ENCODE measurements around the gene PINK1.

Gene PINK1

GRCh38 chr1:20682571-20683236 is 49.4 kb downstream of the PINK1 start:
- no peak for DNase-seq

GRCh38 chr1:20683614-20684013 is 50.4 kb downstream of the PINK1 start:
- DNase-seq = no peak

GRCh38 chr1:20684050-20684620 is 50.9 kb downstream of the PINK1 start:
- DNase-seq = no peak

- no peak for DNase-seq
Observed at GRCh38 chr1:20684651-20685050, 51.4 kb downstream of the PINK1 start.

GRCh38 chr1:20685099-20685662 is 51.9 kb downstream of the PINK1 start:
- no peak for DNase-seq

GRCh38 chr1:20685741-20686140 is 52.5 kb downstream of the PINK1 start:
- no peak for DNase-seq

- no peak for DNase-seq
Observed at GRCh38 chr1:20686883-20687725, 53.8 kb downstream of the PINK1 start.

- DNase-seq = no peak
Observed at GRCh38 chr1:20689645-20690056, 56.4 kb downstream of the PINK1 start.

GRCh38 chr1:20691872-20692271 is 58.6 kb downstream of the PINK1 start:
- no peak for DNase-seq

- no peak for DNase-seq
Observed at GRCh38 chr1:20693623-20694022, 60.4 kb downstream of the PINK1 start.

GRCh38 chr1:20695515-20695914 is 62.3 kb downstream of the PINK1 start:
- DNase-seq = no peak

- DNase-seq = peak; percentile 93
Observed at GRCh38 chr1:20696397-20697333, 63.4 kb downstream of the PINK1 start.

GRCh38 chr1:20697563-20697962 is 64.3 kb downstream of the PINK1 start:
- DNase-seq = no peak

GRCh38 chr1:20698195-20698910 is 65.1 kb downstream of the PINK1 start:
- no peak for DNase-seq

GRCh38 chr1:20699558-20699957 is 66.3 kb downstream of the PINK1 start:
- DNase-seq = no peak

- no peak for DNase-seq
Observed at GRCh38 chr1:20700636-20701215, 67.5 kb downstream of the PINK1 start.

All from hematopoietic multipotent progenitor cell treated with erythropoietin and hydrocortisone succinate and interleukin-3 and kit ligand, for 6 days (in vitro differentiated cells).